ENCODE results near the gene MTR. TPM values are rescaled to one million over a fixed set of nuclear protein-coding genes. Genes with fewer than 3 reads are reported as not detected.

MTR gene
- total RNA-seq, 1 experiment from 2014 or later: 26.0 TPM

DNA sequence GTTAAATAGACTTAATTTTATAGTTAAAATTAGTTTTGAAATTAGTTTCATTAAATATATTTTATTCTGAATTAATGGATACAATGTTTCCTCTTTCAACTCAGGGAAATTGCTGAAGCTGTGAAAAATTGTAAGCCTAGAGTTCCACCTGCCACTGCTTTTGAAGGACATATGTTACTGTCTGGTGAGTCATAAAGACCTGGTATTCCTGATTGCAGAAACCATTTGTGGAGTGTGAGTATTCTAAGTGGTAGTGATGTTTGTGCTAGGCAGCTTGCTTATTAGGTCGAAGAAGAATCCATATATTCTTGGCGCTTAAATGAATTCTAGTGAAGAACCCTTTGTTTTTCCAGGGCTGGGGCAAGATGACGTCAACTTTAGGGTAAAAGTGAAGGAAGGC is 34.0 kb downstream of the MTR start:
- Histone ChIP-seq H3K4me3 (no peak overlapping the region), H3K4me1 (replicated peaks) (no peaks in the 10 kb centered on the region), H3K36me3 (peaks cover 74% of the 10 kb centered on the region), H3K27ac (no peak overlapping the region), H3K9me3 (replicated peaks) (no peaks in the 10 kb centered on the region), H3K27me3 (replicated peaks) (no peaks in the 10 kb centered on the region)
- no peak for DNase-seq (ENCODE audit: low read depth in 1 of 2, low spot score in 2 of 2)

DNA sequence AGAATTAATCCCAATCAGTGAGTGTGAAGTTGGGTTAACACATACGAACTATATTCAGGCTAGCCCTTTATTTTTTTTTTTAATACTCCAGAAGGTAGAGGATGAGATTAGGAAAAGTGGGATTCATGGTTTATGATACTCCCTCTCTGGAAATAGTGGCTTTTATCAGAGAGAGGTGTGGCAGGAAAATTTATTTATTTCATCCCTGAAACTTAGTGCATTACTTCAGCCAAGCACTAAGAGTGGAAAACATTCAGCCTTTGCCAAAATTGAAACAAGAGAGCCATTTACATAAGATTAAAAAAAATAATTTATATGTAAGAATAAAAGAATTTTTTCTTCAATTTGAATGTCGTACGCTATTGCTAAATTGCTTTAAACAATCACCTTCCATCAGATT is 35.0 kb downstream of the MTR start:
- Histone ChIP-seq H3K36me3 (peaks cover 73% of the 10 kb centered on the region), H3K9me3 (replicated peaks) (no peaks in the 10 kb centered on the region)
- DNase-seq (ENCODE audit: low read depth in 1 of 2, low spot score in 2 of 2): no peak

DNA sequence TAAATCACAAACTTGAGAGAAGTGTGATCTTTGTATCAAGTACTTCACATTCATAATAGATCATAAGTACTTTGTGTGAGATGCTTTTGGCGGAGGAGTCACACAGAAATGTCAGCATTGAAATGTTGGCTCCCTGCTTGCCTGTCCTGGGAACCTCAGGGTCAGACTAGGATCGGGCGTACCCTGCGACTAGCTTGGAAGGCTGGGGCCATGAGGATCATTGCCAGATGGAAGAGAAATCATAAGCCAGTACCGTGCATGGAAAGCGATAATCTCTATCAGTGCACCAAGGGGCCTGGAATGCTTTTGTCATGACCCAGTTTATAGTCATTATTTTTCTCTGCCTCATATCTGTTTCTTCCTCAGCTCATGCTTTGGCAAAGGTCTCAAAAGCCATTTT is 35.5 kb downstream of the MTR start:
- peaks cover 72% of the 10 kb centered on the region for H3K36me3 ChIP-seq
- no peaks in the 10 kb centered on the region for H3K4me1 ChIP-seq (replicated peaks)
- no peaks in the 10 kb centered on the region for H3K27me3 ChIP-seq (replicated peaks)
- H3K4me3 ChIP-seq: no peak overlapping the region
- H3K27ac ChIP-seq: no peak overlapping the region
- DNase-seq (ENCODE audit: low read depth in 1 of 2, low spot score in 2 of 2): no peak
- H3K9me3 ChIP-seq (replicated peaks): no peaks in the 10 kb centered on the region

More for the DNA sequence above, 35.0 kb downstream of the MTR start:
- no peaks in the 10 kb centered on the region for H3K4me1 ChIP-seq (replicated peaks)
- no peak overlapping the region for H3K27ac ChIP-seq
- no peaks in the 10 kb centered on the region for H3K27me3 ChIP-seq (replicated peaks)
- no peak overlapping the region for H3K4me3 ChIP-seq

DNA sequence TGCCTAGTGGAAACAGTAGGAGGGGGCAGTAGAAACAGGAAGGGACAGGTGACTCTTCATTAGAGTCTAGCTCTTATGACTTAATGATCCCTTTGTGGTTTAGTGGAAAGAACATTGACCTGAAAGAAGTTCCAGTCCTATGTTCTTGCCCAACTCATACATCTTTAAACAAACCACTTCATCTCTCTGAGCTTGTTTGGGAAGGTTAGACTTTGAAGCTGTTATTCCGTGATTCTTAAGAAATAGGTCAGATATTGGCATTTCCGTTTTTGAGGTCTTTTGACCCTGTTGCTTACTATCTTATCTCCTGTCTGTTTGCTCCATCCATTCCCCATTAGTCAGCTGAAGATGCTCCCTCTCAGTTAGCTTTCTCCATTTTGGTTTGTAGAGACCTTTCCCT is 38.5 kb downstream of the MTR start:
- Histone ChIP-seq H3K9me3 (replicated peaks) (no peaks in the 10 kb centered on the region), H3K27me3 (replicated peaks) (no peaks in the 10 kb centered on the region), H3K4me1 (replicated peaks) (no peaks in the 10 kb centered on the region), H3K4me3 (no peak overlapping the region), H3K27ac (no peak overlapping the region), H3K36me3 (peaks cover 72% of the 10 kb centered on the region)
- DNase-seq (ENCODE audit: low read depth in 1 of 2, low spot score in 2 of 2): no peak

DNA sequence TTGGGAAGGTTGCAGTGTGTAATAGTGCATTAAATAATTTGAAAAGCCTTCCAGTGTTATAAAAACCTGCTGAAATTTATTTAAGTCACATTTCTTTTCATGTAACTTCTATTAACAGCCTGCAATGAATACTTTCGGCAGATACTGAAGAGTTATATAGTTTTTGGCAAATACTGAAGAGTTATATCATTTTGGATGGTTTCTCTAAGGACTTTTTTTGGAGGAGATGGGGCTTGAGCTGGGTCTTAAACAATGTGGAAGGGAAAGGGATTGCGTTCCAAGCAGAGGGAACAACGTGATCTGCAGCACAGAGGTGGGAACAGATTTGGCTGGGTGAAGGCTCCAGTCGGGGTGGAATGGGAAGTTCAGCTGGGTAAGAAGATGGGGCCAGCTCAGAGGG is 39.8 kb downstream of the MTR start:
- H3K36me3 ChIP-seq: peaks cover 72% of the 10 kb centered on the region
- H3K4me1 ChIP-seq (replicated peaks): no peaks in the 10 kb centered on the region
- H3K27me3 ChIP-seq (replicated peaks): no peaks in the 10 kb centered on the region
- no peaks in the 10 kb centered on the region for H3K9me3 ChIP-seq (replicated peaks)
- H3K27ac ChIP-seq: no peak overlapping the region
- H3K4me3 ChIP-seq: no peak overlapping the region
- no peak for DNase-seq (ENCODE audit: low read depth in 1 of 2, low spot score in 2 of 2)

DNA sequence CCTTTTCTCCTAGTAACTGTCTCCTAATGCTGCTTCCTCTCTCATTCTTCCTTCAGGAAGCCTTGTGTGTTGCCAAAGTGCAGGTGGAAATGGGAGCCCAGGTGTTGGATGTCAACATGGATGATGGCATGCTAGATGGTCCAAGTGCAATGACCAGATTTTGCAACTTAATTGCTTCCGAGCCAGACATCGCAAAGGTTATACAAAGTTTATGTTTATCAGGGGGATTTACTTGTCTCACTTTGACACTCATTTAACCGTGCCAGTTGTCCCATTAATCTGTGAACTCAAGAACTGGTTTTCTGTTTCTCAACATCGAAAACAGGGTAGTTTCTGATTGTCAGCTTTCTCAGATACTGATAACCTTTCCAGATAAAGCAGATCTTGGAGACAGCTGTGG is 40.4 kb downstream of the MTR start:
- no peaks in the 10 kb centered on the region for H3K27me3 ChIP-seq (replicated peaks)
- H3K27ac ChIP-seq: no peak overlapping the region
- no peaks in the 10 kb centered on the region for H3K4me1 ChIP-seq (replicated peaks)
- DNase-seq (ENCODE audit: low read depth in 1 of 2, low spot score in 2 of 2): no peak
- H3K36me3 ChIP-seq: peaks cover 70% of the 10 kb centered on the region
- H3K4me3 ChIP-seq: no peak overlapping the region
- no peaks in the 10 kb centered on the region for H3K9me3 ChIP-seq (replicated peaks)

DNA sequence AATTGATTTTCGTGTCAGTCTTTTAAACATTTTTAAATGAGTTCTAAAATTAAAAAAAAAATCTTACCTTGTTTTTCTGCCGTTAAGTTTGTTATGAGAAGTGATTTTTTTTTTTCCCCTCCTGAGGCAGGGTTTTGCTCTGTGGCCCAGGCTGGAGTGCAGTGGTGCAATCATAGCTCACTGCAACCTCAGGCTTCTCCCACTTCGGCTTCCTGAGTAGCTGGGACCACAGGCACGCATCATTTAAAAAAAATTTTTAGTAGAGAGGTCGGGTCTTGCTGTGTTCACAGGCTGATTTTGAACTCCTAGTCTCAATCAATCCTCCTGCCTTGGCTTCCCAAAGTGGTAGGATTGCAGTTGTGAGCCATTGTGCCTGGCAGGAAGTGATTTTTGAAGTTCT is 41.1 kb downstream of the MTR start:
- peaks cover 67% of the 10 kb centered on the region for H3K36me3 ChIP-seq
- no peak overlapping the region for H3K4me3 ChIP-seq
- no peak overlapping the region for H3K27ac ChIP-seq
- no peaks in the 10 kb centered on the region for H3K9me3 ChIP-seq (replicated peaks)
- no peaks in the 10 kb centered on the region for H3K27me3 ChIP-seq (replicated peaks)
- DNase-seq (ENCODE audit: low read depth in 1 of 2, low spot score in 2 of 2): no peak
- no peaks in the 10 kb centered on the region for H3K4me1 ChIP-seq (replicated peaks)

DNA sequence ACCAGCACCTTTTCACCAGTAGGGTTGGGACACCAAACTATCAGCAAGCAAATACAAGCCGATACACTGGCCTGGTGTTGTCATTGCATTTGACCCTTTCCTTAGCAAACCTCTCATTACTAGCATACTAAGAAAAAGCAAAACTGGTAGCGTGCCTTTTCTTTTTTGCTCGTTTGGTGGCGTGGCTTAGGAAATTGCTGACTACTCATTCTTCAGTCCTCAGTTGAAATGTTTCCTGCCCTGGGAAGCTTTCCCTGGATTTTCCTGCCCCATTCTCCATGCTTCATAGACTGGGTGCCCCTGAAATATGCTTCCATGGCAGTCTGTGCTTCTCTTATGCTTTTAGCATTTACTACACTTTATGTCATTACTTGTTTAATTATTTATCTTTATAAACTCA is 42.0 kb downstream of the MTR start:
- Histone ChIP-seq H3K36me3 (peaks cover 64% of the 10 kb centered on the region), H3K27ac (no peak overlapping the region), H3K4me1 (replicated peaks) (no peaks in the 10 kb centered on the region), H3K27me3 (replicated peaks) (no peaks in the 10 kb centered on the region), H3K9me3 (replicated peaks) (no peaks in the 10 kb centered on the region), H3K4me3 (no peak overlapping the region)
- DNase-seq (ENCODE audit: low read depth in 1 of 2, low spot score in 2 of 2): no peak

DNA sequence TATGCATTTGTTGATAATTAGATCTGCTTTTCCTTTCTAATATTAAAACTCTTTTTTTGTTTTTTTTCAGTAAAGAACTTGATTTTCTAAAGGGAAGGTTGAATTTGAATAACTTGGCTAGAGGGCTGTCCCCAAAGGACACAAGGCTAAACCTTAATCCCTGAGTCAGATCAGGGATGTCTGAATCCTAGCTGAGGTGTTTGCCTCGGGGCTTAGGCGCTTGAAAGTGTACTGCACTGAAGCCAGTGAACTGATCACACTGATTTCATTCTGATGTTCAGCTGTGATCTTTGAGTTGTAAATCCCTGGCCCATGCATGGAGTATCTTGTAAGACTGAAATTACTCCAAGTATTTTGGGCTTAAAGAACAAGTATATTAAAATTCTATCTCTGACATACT is 42.8 kb downstream of the MTR start:
- H3K4me1 ChIP-seq (replicated peaks): no peaks in the 10 kb centered on the region
- H3K36me3 ChIP-seq: peaks cover 67% of the 10 kb centered on the region
- no peaks in the 10 kb centered on the region for H3K27me3 ChIP-seq (replicated peaks)
- H3K4me3 ChIP-seq: no peak overlapping the region
- no peak overlapping the region for H3K27ac ChIP-seq
- DNase-seq (ENCODE audit: low read depth in 1 of 2, low spot score in 2 of 2): no peak
- no peaks in the 10 kb centered on the region for H3K9me3 ChIP-seq (replicated peaks)

DNA sequence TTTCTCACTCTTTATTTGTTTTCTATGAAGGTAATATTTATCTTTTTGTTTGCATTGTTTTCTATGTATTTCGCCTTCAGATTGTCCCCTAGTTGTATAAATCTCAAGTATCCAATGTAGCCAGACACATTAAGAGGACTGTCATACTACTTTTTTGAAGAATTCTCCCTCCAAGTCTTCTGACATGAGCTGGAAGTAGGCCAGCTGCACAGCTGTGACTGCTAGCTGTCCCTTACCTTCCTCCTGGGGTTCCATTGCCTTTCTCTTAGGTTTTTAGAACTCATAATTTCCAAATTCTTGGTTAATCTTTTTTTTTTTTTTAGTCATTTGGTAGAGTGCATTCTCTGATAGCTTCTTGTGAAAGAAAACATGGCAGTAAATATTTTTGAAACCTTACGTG is 46.2 kb downstream of the MTR start:
- H3K27ac ChIP-seq: no peak overlapping the region
- peaks cover 50% of the 10 kb centered on the region for H3K36me3 ChIP-seq
- no peaks in the 10 kb centered on the region for H3K4me1 ChIP-seq (replicated peaks)
- H3K4me3 ChIP-seq: no peak overlapping the region
- H3K27me3 ChIP-seq (replicated peaks): no peaks in the 10 kb centered on the region
- no peaks in the 10 kb centered on the region for H3K9me3 ChIP-seq (replicated peaks)
- no peak for DNase-seq (ENCODE audit: low read depth in 1 of 2, low spot score in 2 of 2)

DNA sequence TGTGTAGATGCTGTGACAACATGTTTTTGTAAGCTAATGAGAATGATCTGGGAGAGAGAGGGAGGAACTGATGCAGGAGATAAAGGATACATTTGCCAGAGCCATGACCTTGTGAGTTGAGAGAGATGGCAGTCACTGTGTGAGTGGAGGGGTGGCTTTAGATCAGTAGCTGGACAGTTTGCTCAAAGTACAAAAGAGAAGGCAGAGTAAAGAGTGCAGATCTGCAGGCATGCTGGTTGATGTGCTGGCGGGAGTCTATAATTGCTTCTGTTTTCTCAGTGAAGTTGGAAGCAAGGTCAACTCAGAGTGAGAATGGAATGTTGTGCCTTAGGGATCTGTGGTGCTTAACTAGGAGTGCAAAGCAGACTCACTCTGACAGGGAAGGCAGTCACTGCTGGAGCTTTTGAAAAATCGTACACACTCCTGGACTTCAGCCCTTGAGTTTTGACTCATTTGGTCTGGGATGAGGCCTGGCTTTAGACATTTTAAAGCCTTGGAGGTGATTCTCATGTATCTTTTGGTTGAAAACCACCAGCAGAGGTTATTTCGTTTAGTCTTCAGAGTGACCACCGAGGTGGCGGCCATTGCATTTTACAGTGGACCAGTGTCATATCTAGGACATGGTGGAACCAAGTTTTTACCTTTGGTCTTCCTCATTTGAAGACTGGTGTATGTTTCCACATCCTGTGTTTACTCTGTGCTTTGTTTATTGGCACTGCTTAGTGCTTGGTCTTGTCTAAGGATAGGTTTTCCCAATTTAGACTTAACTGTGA is 49.6 kb downstream of the MTR start:
- no peak for DNase-seq (ENCODE audit: low read depth in 1 of 2, low spot score in 2 of 2)
- peaks cover 29% of the 10 kb centered on the region for H3K36me3 ChIP-seq
- no peak overlapping the region for H3K27ac ChIP-seq
- H3K9me3 ChIP-seq (replicated peaks): no peaks in the 10 kb centered on the region
- H3K4me3 ChIP-seq: no peak overlapping the region
- H3K4me1 ChIP-seq (replicated peaks): no peaks in the 10 kb centered on the region
- H3K27me3 ChIP-seq (replicated peaks): no peaks in the 10 kb centered on the region

DNA sequence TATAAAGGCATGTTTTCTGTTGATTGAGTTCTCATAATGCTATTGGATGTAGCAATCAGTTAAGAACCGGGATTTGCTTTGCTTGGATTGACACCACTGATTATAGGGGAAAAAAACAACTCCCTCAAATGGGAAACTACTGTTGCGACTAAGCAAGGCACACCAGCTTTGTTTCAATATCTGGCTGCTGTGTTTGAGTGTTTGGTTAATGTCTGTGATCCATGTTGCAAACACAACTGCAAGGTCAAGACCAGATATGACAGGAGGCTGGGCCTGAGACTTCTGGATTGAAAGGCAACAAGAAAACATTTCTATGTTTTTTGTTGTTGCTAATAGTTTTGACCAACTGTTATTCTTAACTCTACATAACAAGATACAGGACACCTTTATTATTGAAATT is 50.7 kb downstream of the MTR start:
- no peak for DNase-seq (ENCODE audit: low read depth in 1 of 2, low spot score in 2 of 2)
- H3K4me3 ChIP-seq: no peak overlapping the region
- H3K27me3 ChIP-seq (replicated peaks): no peaks in the 10 kb centered on the region
- H3K9me3 ChIP-seq (replicated peaks): no peaks in the 10 kb centered on the region
- H3K36me3 ChIP-seq: peaks cover 27% of the 10 kb centered on the region
- no peaks in the 10 kb centered on the region for H3K4me1 ChIP-seq (replicated peaks)
- no peak overlapping the region for H3K27ac ChIP-seq

DNA sequence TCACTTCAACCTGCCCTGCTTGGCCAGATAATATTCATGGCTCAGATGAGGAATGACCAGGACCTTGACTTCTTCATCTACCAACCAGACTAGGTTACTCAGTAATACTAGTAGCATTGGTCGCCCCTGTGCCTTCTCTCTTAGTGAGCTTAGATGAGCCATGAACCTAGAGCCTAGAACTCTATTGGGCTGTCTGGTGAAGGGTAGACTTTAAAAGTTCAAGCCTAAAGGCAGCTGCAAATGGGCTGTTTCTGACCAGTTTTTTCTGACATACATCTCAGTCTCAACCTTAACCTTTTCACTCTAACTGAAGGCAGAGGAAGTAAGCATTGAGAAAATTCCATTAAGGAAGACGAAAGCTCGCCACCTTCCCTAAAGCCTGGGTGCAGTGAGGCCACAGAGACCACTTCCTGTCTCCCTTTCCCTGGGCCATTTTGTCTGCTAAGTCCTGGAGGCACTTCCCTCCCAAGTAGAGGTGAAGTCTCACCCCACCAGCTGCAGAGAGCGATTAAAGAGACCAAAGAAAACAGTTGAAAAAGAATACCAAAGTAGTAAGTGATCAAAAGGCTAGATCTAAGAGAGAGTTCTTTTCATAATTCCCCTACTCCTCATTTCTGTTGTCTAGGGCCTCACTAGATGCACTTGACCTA is 53.3 kb downstream of the MTR start:
- Histone ChIP-seq H3K27me3 (replicated peaks) (no peaks in the 10 kb centered on the region), H3K27ac (no peak overlapping the region), H3K4me1 (replicated peaks) (peaks cover under 1% of the 10 kb centered on the region), H3K9me3 (replicated peaks) (no peaks in the 10 kb centered on the region), H3K36me3 (peaks cover 28% of the 10 kb centered on the region), H3K4me3 (no peak overlapping the region)
- DNase-seq (ENCODE audit: low read depth in 1 of 2, low spot score in 2 of 2): no peak

DNA sequence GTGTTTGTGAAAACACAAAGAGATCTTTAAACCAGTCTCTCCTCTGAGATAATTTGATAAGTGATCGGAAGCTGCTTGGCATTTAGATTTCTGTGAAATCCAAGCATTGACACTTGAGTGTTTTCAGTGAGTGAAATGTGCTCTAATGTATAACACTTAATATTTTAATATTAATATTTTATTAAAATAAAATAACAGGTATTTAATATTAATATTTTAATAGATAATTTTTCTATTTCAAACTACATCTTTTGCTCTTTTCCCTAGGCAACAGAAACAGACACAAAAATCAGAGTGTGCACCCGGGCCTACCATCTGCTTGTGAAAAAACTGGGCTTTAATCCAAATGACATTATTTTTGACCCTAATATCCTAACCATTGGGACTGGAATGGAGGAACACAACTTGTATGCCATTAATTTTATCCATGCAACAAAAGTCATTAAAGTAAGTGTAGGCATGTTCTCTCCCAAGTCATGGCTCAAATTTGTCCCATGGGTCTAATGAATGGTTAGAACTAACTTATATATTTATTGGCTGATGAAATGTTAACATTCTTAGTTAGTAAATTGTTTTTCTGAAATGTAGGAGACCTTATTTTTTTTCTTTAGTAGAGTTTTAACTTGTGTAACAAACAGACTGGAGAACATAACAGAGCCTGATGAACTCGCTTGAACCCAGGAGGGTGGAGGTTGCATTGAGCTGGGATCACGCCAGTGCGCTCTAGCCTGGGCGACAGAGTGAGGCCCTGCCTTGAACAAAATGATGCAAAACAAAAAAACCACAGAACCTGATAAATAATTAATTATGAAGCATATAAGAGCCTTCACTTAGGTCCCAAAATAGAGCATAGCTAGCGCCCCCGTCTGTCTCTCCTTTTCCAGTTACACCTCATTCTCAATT is 55.2 kb downstream of the MTR start:
- Histone ChIP-seq H3K36me3 (peaks cover 30% of the 10 kb centered on the region), H3K27ac (no peak overlapping the region), H3K27me3 (replicated peaks) (no peaks in the 10 kb centered on the region), H3K9me3 (replicated peaks) (no peaks in the 10 kb centered on the region), H3K4me1 (replicated peaks) (peaks cover 20% of the 10 kb centered on the region), H3K4me3 (no peak overlapping the region)
- no peak for DNase-seq (ENCODE audit: low read depth in 1 of 2, low spot score in 2 of 2)
